ENCODE results near the gene HES4.
A peak's percentile ranks its signal among the peaks of the same experiment; 100 is the strongest.

HES4 gene, protein sequence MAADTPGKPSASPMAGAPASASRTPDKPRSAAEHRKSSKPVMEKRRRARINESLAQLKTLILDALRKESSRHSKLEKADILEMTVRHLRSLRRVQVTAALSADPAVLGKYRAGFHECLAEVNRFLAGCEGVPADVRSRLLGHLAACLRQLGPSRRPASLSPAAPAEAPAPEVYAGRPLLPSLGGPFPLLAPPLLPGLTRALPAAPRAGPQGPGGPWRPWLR
- 0.05 to 2.5 (median 0.25) reads per million in 3 experiments for total RNA-seq

DNA sequence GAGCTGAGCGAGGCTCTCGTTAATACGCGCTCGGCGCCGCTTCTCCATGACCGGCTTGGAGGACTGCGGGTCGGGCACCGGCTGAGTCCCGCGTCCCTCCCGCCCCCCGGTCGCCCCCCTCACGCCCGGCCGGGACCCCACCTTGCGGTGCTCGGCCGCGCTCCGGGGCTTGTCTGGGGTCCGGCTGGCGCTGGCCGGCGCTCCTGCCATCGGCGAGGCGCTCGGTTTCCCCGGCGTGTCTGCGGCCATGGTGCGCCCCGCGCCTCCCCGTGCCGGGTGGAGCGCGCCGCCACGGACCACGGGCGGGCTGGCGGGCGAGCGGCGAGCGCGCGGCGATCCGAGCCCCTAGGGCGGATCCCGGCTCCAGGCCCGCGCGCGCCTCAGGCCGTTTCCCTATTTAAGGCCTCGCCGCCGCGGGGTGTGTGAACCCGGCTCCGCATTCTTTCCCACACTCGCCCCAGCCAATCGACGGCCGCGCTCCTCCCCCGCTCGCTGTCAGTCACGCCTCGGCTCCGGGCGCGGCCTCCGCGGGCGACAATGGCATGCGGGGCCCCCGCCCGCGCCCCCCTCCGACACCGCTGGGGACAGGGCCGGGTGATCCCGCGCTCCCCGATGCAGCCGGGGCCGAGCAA lies at the start of gene HES4:
Gene HES4 (minus strand): TSS at position 373 of the 632 bp plus-strand sequence. CDS start 124 bp downstream, at position 249.
- DNase-seq: peak; percentile 53

DNA sequence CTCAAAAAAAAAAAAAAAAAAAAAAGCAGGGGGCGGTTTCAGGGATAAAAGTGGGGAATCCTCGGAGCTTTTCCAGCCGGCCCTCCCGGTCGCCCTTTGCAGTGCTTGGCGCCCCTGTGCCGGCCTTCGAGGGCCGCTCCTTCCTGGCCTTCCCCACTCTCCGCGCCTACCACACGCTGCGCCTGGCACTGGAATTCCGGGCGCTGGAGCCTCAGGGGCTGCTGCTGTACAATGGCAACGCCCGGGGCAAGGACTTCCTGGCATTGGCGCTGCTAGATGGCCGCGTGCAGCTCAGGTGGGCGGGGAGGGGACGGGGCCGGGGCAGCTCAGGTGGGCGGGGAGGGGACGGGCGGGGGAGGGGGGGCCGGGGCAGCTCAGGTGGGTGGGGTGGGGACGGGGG lies 48.9 kb upstream of the HES4 start:
- DNase-seq: no peak

DNA sequence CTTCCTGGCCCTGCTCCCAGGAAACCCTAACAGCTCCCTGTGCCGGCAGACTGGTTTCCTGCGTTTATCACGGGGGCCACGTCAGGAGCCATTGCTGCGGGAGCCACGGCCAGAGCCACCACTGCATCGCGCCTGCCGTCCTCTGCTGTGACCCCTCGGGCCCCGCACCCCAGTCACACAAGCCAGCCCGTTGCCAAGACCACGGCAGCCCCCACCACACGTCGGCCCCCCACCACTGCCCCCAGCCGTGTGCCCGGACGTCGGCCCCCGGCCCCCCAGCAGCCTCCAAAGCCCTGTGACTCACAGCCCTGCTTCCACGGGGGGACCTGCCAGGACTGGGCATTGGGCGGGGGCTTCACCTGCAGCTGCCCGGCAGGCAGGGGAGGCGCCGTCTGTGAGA lies 48.1 kb upstream of the HES4 start:
- DNase-seq: no peak

DNA sequence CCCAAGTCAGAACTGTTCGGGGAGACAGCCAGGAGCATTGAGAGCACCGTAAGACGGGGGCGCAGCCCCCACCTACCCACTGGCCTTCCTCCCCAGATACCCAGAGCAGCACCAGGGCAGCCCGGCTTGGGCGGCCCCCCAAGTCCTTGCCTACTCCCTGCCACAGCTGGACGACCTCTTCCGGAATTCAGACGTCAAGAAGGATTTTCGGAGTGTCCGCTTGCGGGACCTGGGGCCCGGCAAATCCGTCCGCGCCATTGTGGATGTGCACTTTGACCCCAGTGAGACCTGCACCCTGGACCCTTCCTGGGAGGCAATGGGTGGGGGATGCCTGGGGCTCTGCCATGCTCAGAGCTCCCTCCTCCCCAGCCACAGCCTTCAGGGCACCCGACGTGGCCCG lies 47.5 kb upstream of the HES4 start:
- no peak for DNase-seq

DNA sequence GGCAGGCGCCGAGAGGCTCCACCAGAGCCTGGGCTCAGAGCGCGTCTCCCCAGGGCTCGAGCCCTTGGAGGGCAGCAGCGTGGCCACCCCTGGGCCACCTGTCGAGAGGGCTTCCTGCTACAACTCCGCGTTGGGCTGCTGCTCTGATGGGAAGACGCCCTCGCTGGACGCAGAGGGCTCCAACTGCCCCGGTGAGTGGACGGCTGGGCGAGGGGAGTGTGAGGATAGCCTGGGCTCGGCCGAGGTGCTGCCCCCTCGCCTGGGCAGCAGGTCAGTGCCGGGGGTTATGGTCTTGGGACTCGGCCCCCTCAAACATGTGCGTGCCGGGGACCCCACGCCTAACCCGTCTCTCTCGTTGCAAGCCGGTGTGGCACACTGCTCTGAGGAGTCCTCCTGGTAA lies 46.9 kb upstream of the HES4 start:
- DNase-seq: no peak

DNA sequence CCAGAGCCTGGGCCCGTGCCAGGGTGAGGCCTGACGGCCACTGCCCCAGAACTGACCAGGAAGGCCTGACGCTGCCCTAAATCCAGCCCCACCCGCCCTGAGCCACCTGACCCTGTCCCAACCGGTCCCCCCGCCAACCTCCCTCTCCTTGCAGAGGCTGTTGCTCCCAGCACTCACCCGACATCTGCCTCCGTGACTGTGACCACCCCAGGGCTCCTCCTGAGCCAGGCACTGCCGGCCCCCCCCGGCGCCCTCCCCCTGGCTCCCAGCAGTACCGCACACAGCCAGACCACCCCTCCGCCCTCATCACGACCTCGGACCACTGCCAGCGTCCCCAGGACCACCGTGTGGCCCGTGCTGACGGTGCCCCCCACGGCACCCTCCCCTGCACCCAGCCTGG lies 46.3 kb upstream of the HES4 start:
- DNase-seq: no peak

DNA sequence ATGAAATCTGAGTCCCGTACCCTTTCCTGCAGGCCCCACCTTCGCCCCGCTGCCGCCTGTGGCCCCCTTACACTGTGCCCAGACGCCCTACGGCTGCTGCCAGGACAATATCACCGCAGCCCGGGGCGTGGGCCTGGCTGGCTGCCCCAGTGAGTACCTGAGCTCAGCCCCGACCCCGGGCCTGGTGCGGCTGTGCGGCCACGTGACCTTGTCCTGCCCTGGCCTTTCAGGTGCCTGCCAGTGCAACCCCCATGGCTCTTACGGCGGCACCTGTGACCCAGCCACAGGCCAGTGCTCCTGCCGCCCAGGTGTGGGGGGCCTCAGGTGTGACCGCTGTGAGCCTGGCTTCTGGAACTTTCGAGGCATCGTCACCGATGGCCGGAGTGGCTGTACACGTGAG lies 45.2 kb upstream of the HES4 start:
- no peak for DNase-seq

DNA sequence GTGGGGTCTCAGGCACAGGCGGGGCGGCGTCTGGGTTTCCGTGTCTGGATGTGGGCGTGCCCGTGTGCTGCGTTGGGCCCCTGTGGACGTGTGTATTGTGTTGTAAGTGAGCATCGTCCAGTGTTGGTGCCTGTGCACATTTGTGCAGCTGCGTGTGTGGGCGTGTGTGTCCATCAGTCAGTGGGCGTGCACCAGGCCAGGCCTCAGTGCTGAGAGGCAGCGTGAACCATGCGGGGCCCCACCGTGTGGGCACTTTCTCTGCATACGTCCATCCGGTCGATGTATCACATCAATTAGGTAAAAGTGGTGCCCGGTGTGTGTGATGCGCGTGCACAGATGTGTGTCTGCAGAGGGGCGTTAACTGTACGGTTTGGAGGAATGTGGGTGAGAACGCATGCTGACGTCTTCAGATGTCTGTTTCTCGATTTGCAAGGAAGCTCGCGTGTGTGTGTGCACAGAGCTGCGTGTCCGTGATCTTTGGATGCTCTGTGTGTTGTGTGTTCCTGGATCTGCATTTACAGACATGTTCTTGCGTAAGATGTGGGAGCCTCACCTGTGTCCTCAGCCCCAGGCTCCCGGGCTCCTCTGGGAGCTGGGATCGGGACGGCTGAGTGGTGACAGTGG lies 44.7 kb upstream of the HES4 start:
- DNase-seq: no peak

DNA sequence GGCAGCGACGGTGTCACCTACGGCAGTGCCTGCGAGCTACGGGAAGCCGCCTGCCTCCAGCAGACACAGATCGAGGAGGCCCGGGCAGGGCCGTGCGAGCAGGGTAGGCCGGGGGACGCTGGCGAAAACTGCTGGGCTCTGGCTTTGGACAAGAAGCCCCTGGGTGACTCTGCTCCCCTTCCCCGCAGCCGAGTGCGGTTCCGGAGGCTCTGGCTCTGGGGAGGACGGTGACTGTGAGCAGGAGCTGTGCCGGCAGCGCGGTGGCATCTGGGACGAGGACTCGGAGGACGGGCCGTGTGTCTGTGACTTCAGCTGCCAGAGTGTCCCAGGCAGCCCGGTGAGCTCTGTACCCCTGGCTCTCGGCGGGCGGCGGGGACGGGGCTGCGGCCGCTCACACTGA lies 44.0 kb upstream of the HES4 start:
- no peak for DNase-seq

DNA sequence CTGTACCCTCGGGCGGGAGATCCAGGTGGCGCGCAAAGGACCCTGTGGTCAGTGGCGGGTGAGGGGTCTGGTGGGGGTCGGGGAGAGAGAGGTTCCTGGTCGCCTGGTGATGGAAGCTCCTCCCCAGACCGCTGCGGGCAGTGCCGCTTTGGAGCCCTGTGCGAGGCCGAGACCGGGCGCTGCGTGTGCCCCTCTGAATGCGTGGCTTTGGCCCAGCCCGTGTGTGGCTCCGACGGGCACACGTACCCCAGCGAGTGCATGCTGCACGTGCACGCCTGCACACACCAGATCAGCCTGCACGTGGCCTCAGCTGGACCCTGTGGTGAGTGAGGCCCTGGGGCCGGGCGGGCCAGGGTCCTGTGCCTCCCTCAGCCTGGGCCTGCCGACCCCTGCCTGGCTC lies 43.5 kb upstream of the HES4 start:
- DNase-seq: no peak

DNA sequence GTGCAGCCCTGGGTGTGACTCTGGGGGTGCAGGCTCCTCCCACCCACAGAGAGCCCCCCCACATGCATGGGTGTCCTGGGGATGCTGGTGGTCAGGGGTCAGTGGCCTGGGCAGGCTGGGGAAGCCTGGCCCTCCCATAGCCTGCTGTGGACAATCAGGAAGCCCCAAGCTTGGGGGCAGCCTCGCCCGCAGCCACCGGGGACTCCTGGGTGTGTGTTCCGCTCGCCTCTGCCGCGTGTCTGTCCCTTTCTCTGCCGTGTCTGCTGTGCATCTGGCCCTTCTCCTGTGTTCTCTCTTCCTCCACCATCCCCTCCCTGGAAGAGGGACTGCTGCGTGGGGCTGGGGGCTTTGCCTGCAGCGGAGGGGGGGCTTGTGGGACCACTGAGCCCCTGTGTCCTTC lies 42.9 kb upstream of the HES4 start:
- DNase-seq: no peak

DNA sequence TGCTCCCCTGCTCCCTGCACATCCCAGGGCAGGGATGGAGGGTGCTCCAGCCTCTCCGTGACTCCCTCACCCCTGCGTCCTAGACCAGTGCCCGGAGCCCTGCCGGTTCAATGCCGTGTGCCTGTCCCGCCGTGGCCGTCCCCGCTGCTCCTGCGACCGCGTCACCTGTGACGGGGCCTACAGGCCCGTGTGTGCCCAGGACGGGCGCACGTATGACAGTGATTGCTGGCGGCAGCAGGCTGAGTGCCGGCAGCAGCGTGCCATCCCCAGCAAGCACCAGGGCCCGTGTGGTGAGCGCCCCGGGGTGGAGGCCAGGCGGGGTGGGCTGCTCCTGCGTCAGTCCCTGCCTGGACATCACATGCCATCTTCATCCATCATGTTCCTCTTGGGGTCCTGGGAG lies 42.0 kb upstream of the HES4 start:
- no peak for DNase-seq

DNA sequence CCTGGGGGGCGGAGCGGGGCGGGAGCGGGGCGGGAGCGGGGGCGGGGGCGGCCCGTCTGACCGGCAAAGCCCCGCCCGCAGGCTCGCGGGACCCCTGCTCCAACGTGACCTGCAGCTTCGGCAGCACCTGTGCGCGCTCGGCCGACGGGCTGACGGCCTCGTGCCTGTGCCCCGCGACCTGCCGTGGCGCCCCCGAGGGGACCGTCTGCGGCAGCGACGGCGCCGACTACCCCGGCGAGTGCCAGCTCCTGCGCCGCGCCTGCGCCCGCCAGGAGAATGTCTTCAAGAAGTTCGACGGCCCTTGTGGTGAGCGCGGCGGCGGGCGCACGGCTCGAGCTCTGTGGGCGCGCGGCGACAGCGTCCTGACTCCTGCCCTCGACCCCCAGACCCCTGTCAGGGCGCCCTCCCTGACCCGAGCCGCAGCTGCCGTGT lies 41.2 kb upstream of the HES4 start:
- no peak for DNase-seq

DNA sequence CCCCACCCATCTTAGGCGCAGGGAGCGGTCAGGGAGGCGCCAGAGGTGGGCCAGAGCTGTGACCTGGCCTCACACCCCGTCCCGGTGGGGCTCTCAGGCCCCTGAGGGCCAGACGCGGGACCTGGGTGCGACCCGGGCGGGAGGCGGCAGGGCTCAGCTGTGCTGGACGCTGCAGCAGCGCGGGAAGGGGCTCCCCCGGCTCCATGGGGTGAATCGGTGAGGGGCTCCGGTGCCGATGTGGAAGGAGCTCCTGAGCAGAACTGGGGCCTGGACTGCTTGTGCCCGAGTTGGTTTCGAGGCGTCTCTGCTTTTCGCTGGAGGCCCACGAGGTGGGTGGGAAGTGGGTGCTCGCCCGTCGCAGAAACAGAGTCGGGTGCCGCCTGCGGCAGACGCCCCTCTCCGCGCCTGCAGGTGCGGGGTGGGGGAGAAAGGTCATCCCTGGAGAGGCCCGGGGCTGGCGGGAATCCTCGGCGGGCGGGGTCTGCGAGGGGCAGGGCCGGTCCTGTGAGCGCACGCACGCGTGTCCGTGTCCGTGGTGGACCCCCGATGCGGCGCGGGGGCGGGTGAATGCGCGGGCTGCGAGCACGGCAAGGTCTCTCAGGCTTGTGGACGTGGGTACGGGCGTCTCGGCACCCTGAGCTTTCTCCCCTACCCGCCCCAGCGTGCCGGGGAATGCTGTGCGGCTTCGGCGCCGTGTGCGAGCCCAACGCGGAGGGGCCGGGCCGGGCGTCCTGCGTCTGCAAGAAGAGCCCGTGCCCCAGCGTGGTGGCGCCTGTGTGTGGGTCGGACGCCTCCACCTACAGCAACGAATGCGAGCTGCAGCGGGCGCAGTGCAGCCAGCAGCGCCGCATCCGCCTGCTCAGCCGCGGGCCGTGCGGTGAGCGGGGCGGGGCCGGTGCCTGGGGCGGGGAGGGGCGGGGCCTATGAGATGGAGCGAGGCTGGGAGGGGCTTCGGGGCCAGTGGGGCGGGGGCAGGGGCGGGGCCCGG lies 40.4 kb upstream of the HES4 start:
- peak; percentile 77 for DNase-seq

DNA sequence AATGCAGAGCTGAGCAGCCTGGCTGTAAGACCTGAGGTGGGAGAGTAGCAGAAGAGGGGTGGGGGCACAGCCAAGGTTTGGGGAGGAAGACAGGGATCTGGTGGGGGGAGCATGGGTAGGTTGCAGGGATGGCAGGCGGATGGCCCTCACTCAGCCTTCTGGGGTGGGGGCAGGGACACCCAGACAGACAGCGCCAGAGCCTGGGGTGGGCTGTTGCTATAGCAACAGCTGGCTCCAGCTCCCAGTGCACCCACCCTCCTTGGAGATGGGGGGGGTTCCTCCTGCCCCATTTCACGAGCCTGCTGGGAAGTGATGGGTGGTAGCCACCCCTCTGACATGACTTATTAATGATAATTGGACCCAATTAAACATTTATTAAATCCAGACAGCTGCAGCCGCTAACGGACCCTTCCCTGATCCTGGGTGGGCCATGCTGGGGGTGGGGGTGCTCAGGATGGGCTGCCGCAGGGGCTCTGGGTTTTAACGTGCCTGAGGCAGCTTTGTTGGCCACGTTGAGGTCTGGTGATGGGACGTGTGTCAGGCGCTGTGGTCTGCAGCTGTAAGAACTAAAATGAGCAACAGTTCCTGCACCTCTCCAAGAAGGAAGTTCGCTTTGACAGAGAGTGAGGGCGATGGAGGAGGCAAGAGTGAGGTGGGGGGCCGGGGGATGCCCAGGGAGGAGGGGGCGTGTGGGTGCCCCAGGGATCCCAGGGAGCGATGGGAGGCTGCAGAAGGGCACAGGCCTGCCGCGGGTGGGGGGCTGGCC lies 39.4 kb upstream of the HES4 start:
- no peak for DNase-seq

DNA sequence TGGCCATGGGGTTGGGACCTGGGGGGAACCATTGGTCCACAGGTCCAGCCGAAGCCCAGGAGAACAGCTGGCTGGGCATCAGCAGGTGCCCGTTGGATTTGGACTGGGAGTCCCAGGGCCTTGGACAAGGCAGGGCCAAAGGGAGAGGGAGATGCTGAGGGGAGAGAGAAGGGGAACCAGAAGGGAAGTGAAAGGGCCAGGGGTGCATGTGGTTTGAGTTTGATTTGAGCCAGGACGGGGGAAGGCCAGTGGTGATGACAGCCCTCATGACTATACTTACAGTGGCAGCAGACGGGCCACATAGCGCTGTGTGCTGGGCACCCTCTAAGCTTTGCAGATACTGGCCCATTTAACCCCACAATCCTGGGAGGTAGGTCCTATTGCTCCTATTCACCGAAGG lies 38.8 kb upstream of the HES4 start:
- DNase-seq: no peak

DNA sequence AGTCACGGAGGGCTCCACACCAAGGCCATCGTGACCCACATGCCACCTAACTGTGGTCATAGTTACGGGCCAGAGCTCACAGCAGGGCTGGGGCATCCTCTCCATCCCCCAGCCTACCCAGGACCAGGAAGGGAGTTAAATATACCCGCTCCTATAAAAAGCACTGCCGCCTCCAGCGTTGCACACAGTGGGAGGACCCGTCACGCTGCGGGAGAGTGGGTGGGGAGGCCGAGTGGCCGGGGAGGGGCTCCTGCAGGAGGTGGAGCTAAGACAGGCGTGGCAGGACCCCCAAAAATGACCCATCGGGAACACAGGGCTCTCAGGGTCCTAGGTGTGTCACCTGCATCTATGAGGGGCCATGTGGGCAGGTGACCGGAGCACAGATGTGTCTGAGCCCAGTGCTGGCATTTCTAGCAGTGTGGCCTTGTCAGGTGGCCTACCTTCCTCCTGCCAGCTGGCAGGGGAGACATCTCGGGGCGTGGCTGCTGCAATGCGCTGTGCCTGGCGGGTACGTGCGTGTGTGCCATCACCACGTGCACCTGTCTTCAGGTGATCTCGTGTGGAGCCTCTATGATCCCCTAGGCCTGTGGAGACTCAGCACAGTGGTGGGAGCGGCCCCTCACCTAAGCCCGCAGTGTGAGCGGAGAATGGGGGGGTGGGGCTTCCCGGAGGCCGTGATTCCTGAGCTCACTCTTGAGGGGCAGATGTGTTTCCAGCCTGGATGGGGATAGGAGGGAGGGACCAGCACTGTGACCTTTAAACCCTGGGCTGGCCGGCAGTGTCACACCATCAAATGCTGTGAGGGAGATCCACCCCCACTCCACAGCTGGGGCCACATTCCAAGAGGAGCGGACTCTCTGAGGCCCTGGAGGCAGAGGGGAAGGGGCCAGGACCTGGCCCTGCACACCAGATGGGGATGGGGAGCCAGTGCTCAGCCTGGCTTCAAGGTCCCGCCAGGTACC lies 37.8 kb upstream of the HES4 start:
- DNase-seq: no peak

DNA sequence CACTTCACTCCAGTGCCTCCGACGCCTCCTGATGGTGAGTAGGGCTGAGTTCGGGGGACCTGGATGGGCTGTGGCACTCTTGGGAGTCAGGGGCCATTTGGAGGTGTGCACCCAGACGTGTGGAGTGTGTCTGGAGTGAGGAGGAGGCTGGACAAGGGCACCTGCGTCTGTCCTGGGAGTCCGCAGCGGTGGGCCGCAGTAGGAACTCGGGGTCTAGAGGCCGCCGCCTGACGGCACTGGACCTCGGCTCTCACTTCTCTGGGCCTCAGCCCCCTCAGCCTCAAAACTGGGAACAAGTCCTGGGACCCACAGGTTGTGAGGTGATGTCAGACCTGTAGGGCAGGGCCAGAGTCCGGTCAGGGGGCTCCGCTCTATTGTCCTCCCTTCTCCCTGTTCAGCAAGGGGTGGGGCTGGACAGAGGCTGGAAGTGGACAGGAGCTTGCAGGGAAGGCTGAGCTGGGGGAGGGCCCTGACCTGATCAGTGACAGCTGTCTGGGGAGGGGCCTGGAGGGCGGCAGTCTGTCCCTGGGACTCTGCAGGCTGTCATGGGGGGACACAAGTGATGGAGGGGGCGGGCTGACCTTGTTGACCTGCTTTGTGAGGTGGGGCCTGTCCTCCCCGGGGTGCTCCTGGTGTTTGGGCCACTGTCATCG lies 35.5 kb upstream of the HES4 start:
- DNase-seq: no peak

DNA sequence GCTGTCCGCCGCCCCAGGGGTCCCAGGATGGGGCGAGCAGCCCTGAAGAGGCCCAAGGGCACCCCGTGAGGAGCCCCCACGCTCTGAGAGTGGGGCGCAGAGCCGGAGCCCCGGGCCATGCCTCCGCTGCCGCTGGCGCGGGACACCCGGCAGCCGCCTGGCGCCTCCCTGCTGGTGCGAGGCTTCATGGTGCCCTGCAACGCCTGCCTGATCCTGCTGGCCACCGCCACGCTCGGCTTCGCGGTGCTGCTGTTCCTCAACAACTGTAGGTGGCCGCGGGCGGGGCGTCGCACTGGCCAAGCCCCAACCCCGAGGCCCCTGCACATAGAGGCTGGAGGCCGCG lies 34.5 kb upstream of the HES4 start:
- no peak for DNase-seq

DNA sequence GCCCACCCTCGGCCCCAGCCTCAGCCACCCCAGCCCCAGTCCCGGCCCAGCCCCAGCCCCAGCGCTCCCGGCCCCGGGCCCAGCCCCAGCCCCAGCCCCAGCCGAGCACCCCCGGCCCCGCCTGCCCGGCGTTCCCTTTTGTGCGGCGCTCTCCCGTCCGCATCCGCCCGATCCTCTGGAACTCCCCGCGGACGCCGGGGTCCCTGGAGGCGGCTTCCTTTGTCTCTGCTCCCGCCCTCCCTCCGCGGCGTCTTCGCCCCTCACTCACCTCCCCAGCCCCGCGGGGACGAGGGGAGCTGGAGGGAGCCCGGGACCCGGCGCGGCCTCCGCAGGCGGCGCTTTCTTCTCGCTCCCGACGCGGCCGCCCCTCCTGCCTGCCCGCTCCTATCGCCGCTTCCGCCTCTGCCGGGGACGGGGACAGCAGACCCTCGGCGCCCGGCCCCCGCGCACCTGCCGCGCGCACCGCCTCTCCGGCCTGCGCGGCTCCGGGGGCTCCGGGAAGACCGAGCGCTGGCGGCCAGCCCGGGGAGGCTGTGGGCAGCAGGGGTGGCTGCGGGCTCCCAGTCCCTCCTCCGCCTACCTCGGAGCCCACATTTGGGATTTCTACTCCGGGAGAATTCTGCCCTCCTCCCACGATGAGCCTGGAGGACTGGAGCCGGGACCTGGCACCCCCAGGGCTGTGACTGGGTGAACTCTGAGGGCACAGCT lies 34.0 kb upstream of the HES4 start:
- no peak for DNase-seq

Data from central memory CD4-positive, alpha-beta T cell (primary cell).